HG02678 (cell line): ENCODE measurements around the gene RRAGB.
"Not testable (repeated sequence)": the region's sequence is repeated elsewhere in the genome, so short reads cannot be mapped to it uniquely, and the experiment has no call there.

Experiments
- ATAC-seq: cut with Tn5 transposase; IDR thresholded peaks from one replicate; pipeline ENCODE4 v1.9.1; 2021; ENCODE audit warnings: mild to moderate bottlenecking, moderate library complexity; ENCODE audit not compliant: unreplicated experiment

RRAGB gene

DNA sequence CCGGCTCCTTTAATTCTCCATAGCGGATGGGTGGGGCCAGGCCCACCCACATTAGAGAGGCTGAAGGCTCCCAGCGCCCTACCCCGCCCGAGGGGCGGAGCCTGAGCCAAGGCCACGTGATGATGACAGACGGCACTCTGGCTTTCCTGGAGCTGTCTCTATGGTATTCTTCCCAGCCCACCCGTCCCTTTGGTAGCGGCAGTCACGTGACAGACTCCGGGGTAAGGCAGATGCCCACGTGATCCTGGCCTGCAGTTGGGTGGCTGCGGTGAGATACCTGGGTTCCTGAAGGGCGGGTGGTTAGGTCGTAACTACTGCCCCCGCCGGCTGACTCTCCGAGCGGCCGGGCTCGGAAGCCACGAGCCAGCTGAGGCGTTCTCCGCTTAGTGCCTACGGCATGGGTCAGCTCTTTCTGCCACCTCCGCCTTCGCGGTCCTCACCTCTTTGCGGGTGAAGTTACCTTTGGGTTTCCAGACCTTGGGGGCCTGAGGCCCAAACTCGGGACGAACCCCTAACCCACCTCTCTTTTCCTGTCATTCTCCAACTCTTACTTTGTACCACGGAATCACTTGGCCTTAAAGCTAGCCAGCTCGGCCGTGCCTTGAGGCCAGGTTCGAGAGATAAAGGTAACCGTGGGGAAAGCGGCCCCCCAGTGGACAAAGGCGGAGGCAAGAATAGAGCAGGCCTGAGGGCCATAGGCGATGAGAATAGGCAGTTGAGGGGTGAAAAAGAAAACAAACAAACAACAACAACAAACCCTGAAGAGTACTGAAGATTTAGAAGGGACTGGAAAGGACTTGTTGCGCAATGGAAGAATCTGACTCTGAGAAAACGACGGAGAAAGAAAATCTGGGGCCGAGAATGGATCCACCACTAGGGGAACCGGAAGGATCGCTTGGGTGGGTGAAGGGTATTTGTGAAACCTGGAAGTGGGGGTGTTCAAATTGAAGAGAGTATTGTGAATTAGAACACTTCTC, at the start of gene RRAGB:
Gene RRAGB (plus strand): TSS at position 229 of the 977 bp plus-strand sequence. CDS start 579 bp downstream, at position 808.
- ATAC-seq = peak; percentile 98

DNA sequence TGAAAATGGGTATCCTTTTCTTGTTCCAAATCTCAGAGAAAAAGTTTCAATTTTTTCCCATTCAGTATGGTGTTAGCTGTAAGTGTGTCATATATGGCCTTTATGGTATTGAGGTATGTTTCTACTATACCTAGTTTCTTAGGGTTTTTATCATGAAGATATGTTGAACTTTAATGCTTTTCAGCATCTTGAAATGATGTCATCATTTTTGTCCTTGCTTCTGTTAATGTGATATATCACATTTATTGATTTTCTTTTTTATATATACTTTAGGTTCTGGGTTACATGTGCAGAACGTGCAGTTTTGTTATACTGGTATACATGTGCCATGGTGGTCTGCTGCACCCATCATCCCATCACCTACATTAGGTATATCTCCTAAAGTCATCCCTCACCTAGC, 49.5 kb upstream of the RRAGB start:
- ATAC-seq = no peak

DNA sequence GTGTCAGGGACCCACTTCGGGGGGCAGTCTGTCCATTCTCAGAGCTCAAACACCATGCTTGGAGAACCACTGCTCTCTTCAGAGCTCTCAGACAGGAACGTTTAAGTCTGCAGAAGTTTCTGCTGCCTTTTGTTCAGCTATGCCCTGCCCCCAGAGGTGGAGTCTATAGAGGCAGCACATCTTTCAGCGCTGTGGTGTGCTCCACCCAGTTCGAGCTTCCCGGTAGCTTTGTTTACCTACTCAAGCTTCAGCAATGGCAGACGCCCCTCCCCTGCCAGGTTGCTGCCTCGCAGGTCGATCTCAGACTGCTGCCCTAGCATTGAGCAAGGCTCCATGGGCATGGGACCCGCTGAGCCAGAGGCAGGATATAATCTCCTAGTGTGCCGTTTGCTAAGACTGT, 29.0 kb upstream of the RRAGB start:
- ATAC-seq = not testable (repeated sequence)

GRCh38 chrX:55695227-55696018, 22.1 kb upstream of the RRAGB start:
- ATAC-seq = no peak

- ATAC-seq = no peak
These were observed 20.2 kb upstream of the RRAGB start for GRCh38 chrX:55697381-55697780.

- ATAC-seq = no peak
These were observed 14.9 kb upstream of the RRAGB start for GRCh38 chrX:55702671-55703070.

- ATAC-seq = not testable (repeated sequence)
These were observed 14.1 kb upstream of the RRAGB start for GRCh38 chrX:55703436-55703835.

- not testable (repeated sequence) for ATAC-seq
These were observed 12.5 kb upstream of the RRAGB start for GRCh38 chrX:55705066-55705465.

- no peak for ATAC-seq
These were observed 7.8 kb upstream of the RRAGB start for GRCh38 chrX:55709735-55710134.

GRCh38 chrX:55710701-55711100, 6.8 kb upstream of the RRAGB start:
- ATAC-seq = no peak

GRCh38 chrX:55713631-55714030, 3.9 kb upstream of the RRAGB start:
- no peak for ATAC-seq

- ATAC-seq = no peak
These were observed 3.4 kb upstream of the RRAGB start for GRCh38 chrX:55714161-55714560.

GRCh38 chrX:55715847-55716246, 1.7 kb upstream of the RRAGB start:
- ATAC-seq = no peak

DNA sequence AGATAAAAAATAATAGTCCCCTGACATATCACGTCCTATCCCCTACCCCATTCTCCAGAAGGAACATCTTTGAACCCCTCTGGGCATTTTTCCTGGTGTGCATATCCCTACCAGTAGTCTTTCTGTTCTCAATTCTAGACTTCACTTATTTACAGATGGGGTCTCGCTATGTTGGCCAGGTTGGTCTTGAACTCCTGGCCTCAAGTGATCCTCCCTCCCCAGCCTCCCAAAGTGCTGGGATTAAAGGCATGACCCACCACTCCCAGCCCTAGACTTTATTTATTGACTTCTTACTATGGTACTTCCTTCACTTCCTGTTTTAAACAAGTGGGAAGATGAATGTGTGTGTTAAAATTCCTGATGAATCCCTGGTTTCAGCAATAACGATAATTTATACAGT, 612 bp upstream of the RRAGB start:
- no peak for ATAC-seq

GRCh38 chrX:55731826-55732225, 14.3 kb downstream of the RRAGB start:
- ATAC-seq = no peak

DNA sequence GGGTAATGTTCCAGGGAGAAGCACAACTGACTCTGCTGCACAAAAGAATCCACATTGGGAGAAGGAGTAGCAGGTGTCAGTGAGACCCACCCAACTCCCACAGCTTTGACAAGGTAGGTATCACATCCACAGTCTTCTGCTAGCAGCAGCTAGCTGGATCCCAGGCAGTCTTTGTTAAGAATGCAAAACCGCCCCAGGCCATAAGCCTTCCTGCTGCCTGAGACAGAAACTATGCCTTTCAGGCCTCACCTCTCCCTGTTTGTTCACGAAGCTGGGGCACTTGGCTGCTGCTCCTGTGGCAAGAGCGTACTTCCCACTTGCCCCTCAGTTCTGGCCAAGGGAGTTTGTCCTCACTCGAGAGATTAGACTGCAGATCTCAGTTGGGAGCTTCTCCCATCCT, 21.4 kb downstream of the RRAGB start:
- no peak for ATAC-seq

- no peak for ATAC-seq
These were observed 25.1 kb downstream of the RRAGB start for GRCh38 chrX:55742649-55743048.

DNA sequence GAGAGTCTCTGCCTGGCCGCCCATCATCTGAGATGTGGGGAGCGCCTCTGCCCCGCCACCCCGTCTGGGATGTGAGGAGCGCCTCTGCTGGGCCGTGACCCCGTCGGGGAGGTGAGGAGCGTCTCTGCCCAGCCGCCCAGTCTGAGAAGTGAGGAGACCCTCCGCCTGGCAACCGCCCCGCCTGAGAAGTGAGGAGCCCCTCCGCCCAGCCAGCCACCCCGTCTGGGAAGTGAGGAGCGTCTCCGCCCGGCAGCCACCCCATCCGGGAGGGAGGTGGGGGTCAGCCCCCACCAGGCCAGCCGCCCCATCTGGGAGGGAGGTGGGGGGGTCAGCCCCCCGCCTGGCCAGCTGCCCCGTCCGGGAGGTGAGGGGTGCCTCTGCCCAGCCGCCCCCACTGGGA, 30.9 kb downstream of the RRAGB start:
- ATAC-seq = not testable (repeated sequence)

DNA sequence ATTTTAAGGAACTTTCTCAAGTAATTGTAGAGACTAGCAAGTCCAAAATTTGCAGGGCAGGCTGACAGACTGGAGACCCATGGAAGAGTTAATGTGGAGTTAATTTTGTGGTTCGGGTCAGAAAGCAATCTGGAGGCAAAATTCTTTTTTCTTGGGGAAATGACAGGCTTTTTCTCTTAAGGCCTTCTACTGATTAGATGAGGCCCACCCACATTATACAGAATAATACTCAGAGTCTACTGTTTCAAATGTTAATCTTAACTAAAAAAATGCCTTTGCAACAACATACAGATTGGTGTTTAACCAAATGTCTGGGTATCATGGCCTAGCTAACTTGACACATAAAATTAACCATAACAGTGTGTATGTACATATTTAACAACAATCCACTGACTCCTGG, 32.7 kb downstream of the RRAGB start:
- no peak for ATAC-seq

GRCh38 chrX:55754861-55755294, 37.3 kb downstream of the RRAGB start:
- ATAC-seq = peak; percentile 98

DNA sequence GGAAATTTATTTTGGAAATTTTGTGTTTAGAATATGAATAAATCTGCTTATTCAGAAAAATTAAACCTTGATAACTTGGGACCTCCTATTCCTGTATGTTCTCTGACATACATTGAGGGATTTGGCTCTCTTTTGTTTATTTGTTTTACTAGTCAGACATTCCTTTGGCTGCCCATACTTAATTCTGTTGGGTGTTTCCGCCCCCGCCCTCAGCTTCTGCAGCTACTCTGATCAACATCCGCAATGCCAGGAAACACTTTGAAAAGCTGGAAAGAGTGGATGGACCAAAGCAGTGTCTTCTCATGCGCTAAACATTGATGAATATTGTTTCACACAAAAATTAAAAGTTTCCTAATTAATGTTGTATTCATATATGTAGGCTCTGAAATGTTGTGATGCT, 40.5 kb downstream of the RRAGB start:
- ATAC-seq = no peak

DNA sequence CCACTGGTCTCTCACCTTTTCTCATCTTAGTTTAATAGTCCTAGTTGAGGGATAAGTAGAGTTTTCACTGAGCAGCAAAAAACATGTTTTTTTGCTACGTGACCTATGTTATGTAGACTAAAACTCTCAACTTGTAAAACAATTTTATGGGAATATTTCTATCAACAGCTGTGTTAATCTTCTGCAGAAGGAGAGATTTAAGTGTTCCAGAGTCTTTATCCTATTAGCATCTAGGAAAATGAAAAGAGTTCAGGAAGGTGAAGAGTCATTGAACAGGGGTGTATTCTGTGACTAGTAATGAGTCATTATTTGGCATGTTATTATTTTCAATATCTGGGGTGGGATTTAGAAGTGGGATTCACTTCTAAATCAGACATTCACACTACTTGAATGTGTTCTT, 41.9 kb downstream of the RRAGB start:
- no peak for ATAC-seq
